Parathyroid adenoma (tissue), 2 donors: ENCODE measurements around the gene GPC3.
"Not testable (repeated sequence)": the region's sequence is repeated elsewhere in the genome, so short reads cannot be mapped to it uniquely, and the experiment has no call there.

ENCODE experiments used
- H2AFZ ChIP-seq: fragments of 300-600 bp; sonication (generic); one replicate; pipeline ENCODE4 v1.7.0; 2017; ENCODE audit warnings: antibody characterized with exemption, mild to moderate bottlenecking
- H3K27ac ChIP-seq: fragments of 300-600 bp; sonication (generic); one replicate; pipeline ENCODE4 v1.7.0; 2017
- H3K27me3 ChIP-seq: fragments of 300-600 bp; sonication (generic); one replicate; pipeline ENCODE4 v1.7.0; 2017; ENCODE audit warnings: low read length; ENCODE audit not compliant: control insufficient read depth, insufficient read depth
- H3K36me3 ChIP-seq: fragments of 300-600 bp; sonication (generic); one replicate; pipeline ENCODE4 v1.7.0; 2017; ENCODE audit warnings: low read length; ENCODE audit not compliant: control insufficient read depth, insufficient read depth
- H3K4me1 ChIP-seq: fragments of 300-600 bp; sonication (generic); one replicate; pipeline ENCODE4 v1.7.0; 2017; ENCODE audit warnings: control low read depth
- H3K4me2 ChIP-seq: fragments of 300-600 bp; sonication (generic); one replicate; pipeline ENCODE4 v1.7.0; 2017; ENCODE audit warnings: low read length
- H3K4me3 ChIP-seq: fragments of 300-600 bp; sonication (generic); one replicate; pipeline ENCODE4 v1.7.0; 2017; ENCODE audit warnings: low read depth, low read length
- H3K79me2 ChIP-seq: fragments of 300-600 bp; sonication (generic); one replicate; pipeline ENCODE4 v1.7.0; 2017; ENCODE audit warnings: control low read depth
- H3K9ac ChIP-seq: fragments of 300-600 bp; sonication (generic); one replicate; pipeline ENCODE4 v1.7.0; 2017; ENCODE audit warnings: mild to moderate bottlenecking
- H3K9me3 ChIP-seq: fragments of 300-600 bp; sonication (generic); one replicate; pipeline ENCODE4 v1.7.0; 2017; ENCODE audit warnings: low read length; ENCODE audit not compliant: control insufficient read depth
- CTCF ChIP-seq: fragments of 300-600 bp; sonication (generic); IDR thresholded peaks from one replicate; pipeline ENCODE4 v1.7.0; 2017; ENCODE audit warnings: antibody characterized with exemption, mild to moderate bottlenecking
- donor health status: primary hyperparathyroidism.

Gene GPC3

GRCh38 chrX:134024686-134025377, 39.4 kb upstream of the GPC3 start:
- H2AFZ ChIP-seq: no peak overlapping the region
- H3K79me2 ChIP-seq: no peaks in the 10 kb centered on the region
- no peaks in the 10 kb centered on the region for H3K36me3 ChIP-seq
- no peak overlapping the region for H3K4me2 ChIP-seq
- no peak overlapping the region for H3K27ac ChIP-seq
- H3K4me3 ChIP-seq: no peak overlapping the region
- TF ChIP-seq CTCF: no peak
- no peaks in the 10 kb centered on the region for H3K9me3 ChIP-seq
- no peak overlapping the region for H3K9ac ChIP-seq
- no peaks in the 10 kb centered on the region for H3K4me1 ChIP-seq
- H3K27me3 ChIP-seq: no peaks in the 10 kb centered on the region

DNA sequence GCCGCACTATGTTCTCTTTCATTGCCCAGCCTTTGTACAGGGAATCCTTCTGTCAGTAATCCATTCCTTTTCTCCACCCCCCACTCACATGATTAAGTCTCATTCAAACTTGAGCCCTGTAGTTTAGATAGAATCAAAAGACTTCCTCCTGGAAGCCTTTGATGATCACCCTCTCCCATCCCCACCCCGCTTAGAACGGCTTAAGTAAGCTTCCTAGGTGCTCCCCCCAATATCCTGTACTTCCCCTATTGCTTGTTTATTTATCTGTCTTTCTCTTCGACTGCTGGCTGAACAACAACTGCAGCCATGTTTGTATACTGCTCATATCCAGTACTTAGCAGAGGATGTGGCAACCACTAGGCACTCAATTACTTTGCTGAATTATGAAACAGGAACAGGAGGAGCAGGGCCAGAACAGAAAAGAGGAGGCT, 38.5 kb upstream of the GPC3 start:
- no peaks in the 10 kb centered on the region for H3K27me3 ChIP-seq
- H3K36me3 ChIP-seq: no peaks in the 10 kb centered on the region
- no peak overlapping the region for H3K9ac ChIP-seq
- no peaks in the 10 kb centered on the region for H3K4me1 ChIP-seq
- H3K79me2 ChIP-seq: no peaks in the 10 kb centered on the region
- H3K9me3 ChIP-seq: no peaks in the 10 kb centered on the region
- H3K4me2 ChIP-seq: no peak overlapping the region
- no peak overlapping the region for H3K4me3 ChIP-seq
- no peak overlapping the region for H3K27ac ChIP-seq
- no peak for TF ChIP-seq CTCF
- no peak overlapping the region for H2AFZ ChIP-seq

- no peaks in the 10 kb centered on the region for H3K36me3 ChIP-seq
- no peak overlapping the region for H2AFZ ChIP-seq
- no peaks in the 10 kb centered on the region for H3K4me1 ChIP-seq
- H3K9ac ChIP-seq: no peak overlapping the region
- no peak for TF ChIP-seq CTCF
- no peaks in the 10 kb centered on the region for H3K79me2 ChIP-seq
- H3K27me3 ChIP-seq: no peaks in the 10 kb centered on the region
- no peaks in the 10 kb centered on the region for H3K9me3 ChIP-seq
- no peak overlapping the region for H3K4me3 ChIP-seq
- no peak overlapping the region for H3K4me2 ChIP-seq
- H3K27ac ChIP-seq: no peak overlapping the region
Observed at GRCh38 chrX:134020910-134021309, 35.5 kb upstream of the GPC3 start.

GRCh38 chrX:134019567-134020206, 34.3 kb upstream of the GPC3 start:
- no peak overlapping the region for H3K4me2 ChIP-seq
- H3K9me3 ChIP-seq: no peaks in the 10 kb centered on the region
- H3K27ac ChIP-seq: no peak overlapping the region
- TF ChIP-seq CTCF: no peak
- no peaks in the 10 kb centered on the region for H3K36me3 ChIP-seq
- H2AFZ ChIP-seq: no peak overlapping the region
- H3K79me2 ChIP-seq: no peaks in the 10 kb centered on the region
- no peaks in the 10 kb centered on the region for H3K27me3 ChIP-seq
- H3K4me3 ChIP-seq: no peak overlapping the region
- H3K4me1 ChIP-seq: no peaks in the 10 kb centered on the region
- H3K9ac ChIP-seq: no peak overlapping the region

- not testable (repeated sequence) for H3K27ac ChIP-seq, H3K27me3 ChIP-seq, H3K79me2 ChIP-seq, H3K4me3 ChIP-seq, H3K9ac ChIP-seq, H2AFZ ChIP-seq, H3K9me3 ChIP-seq, H3K36me3 ChIP-seq, H3K4me1 ChIP-seq, H3K4me2 ChIP-seq
Observed at GRCh38 chrX:134016309-134016708, 30.9 kb upstream of the GPC3 start.

- H3K9ac ChIP-seq, H3K79me2 ChIP-seq, H3K4me3 ChIP-seq, H3K9me3 ChIP-seq, H3K27ac ChIP-seq, H3K36me3 ChIP-seq, H3K4me1 ChIP-seq, H3K27me3 ChIP-seq, H3K4me2 ChIP-seq, H2AFZ ChIP-seq: not testable (repeated sequence)
Observed at GRCh38 chrX:134015510-134015909, 30.1 kb upstream of the GPC3 start.
